Loucy (cell line): Measurements from ENCODE around the gene POU3F1.

ENCODE experiments used
- CTCF ChIP-seq: fragments of 200-600 bp; sonication (generic); conservative IDR thresholded peaks from 2 replicates; pipeline ENCODE4 v1.5.1; 2014; ENCODE audit warnings: mild to moderate bottlenecking, antibody characterized with exemption, low read length
- EZH2phosphoT487 ChIP-seq: fragments of 200-600 bp; IDR thresholded peaks from 2 replicates; pipeline ENCODE4 v1.6.1; 2018; ENCODE audit warnings: antibody characterized with exemption, mild to moderate bottlenecking, moderate library complexity, borderline replicate concordance

DNA sequence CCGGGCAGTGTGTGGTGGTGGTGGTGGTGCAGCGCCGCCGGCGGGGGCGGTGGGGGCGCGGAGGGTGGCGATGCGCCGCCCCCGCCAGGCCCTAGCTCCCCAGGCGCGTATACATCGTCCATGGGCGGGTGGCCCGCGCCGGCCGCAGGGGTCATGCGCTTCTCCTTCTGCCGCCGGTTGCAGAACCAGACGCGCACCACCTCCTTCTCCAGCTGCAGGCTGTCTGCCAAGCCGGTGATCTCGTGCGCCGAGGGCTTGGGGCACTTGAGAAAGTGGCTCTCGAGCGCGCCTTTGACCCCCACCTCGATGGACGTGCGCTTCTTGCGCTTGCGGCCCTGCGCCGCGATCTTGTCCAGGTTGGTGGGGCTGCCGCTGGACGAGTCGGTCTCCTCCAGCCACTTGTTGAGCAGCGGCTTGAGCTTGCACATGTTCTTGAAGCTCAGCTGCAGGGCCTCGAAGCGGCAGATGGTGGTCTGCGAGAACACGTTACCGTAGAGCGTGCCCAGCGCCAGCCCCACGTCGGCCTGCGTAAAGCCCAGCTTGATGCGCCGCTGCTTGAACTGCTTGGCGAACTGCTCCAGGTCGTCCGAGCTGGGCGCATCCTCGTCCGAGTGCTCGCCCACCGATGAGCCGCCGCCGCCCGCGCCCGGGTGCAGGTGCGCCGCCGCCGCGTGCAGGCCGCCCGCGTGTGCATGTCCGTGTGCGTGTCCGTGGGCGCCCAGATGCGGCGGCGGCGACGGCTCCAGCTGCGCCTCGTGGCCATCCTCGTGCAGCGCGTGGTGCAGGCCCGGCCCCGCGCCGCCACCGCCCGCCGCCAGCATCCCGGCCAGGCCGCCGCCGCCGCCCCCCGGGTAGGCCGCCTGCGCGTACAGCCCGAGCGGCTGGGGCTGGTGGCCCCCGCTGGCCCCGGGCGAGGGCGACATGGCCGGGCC is 926 bp downstream of the POU3F1 start:
- no peak for TF ChIP-seq CTCF
- TF ChIP-seq EZH2phosphoT487, result no peak
